ENCODE data around the gene KDSR. TPM values are rescaled to one million over a fixed set of nuclear protein-coding genes. Genes with fewer than 3 reads are reported as not detected.

Gene KDSR
- polyA plus RNA-seq, 3 donors, result 9.6 to 38.5 (median 29.9) TPM

- no peaks in the 10 kb centered on the region for H3K27me3 ChIP-seq (ENCODE audit: control insufficient read depth in 2 of 2, insufficient read depth in 2 of 2, low read length in 2 of 2)
Observed at GRCh38 chr18:63382843-63383242, 15.8 kb upstream of the KDSR start.

GRCh38 chr18:63379639-63379962 is 12.6 kb upstream of the KDSR start:
- no peak for DNase-seq
- peaks cover 7 to 16% (median 13%) of the 10 kb centered on the region in 7 donors for H3K9me3 Mint-ChIP-seq
- H3K9me3 ChIP-seq (replicated peaks in 1 of 2; ENCODE audit: control insufficient read depth in 1 of 2, insufficient read depth in 1 of 2, low read length in 2 of 2), result peaks cover 7 to 8% of the 10 kb centered on the region in 2 donors
- no peaks in the 10 kb centered on the region for H3K79me2 ChIP-seq (ENCODE audit: insufficient read depth, low read length)
- no peak overlapping the region for H3K4me2 ChIP-seq (replicated peaks; ENCODE audit: extremely low read depth, low read length, poor library complexity, severe bottlenecking)
- peaks cover 11 to 15% of the 10 kb centered on the region in 2 donors for H3K4me1 ChIP-seq (ENCODE audit: control insufficient read depth in 1 of 2, insufficient read depth in 2 of 2, low read length in 2 of 2)
- intact Hi-C loops (cut with micrococcal nuclease), result no loop called here
- H4K20me1 ChIP-seq (ENCODE audit: insufficient read depth, low read length), result no peaks in the 10 kb centered on the region
- peaks cover 24% of the 10 kb centered on the region for H3K4me1 Mint-ChIP-seq
- no peak overlapping the region for H3K27ac ChIP-seq (ENCODE audit: low read depth in 1 of 2, low read length in 2 of 2)
- H3K27me3 ChIP-seq (ENCODE audit: control insufficient read depth in 2 of 2, insufficient read depth in 2 of 2, low read length in 2 of 2), result no peaks in the 10 kb centered on the region
- H3K36me3 ChIP-seq (replicated peaks in 1 of 2; ENCODE audit: control insufficient read depth in 1 of 2, insufficient read depth in 2 of 2, low read length in 2 of 2), result no peaks in the 10 kb centered on the region
- H3K4me3 ChIP-seq (replicated peaks in 1 of 3; ENCODE audit: low read depth in 2 of 3, low read length in 3 of 3), result no peak overlapping the region
- no peak overlapping the region for H3K9ac ChIP-seq (ENCODE audit: insufficient read depth, low read length, poor library complexity, severe bottlenecking)
- no peak overlapping the region for H3K27ac Mint-ChIP-seq
- no peak overlapping the region for H2AFZ ChIP-seq (ENCODE audit: insufficient read depth, low read depth, low read length, poor library complexity, severe bottlenecking)
- TF ChIP-seq CTCF (IDR thresholded peaks at IDR 0.05), result no peak
- H3K36me3 Mint-ChIP-seq, result peaks cover 4 to 21% of the 10 kb centered on the region in 2 donors
- WGBS (ENCODE audit: insufficient coverage), result no CpG with 5 or more reads among the region's 2 CpGs
- H3K4me3 Mint-ChIP-seq, result no peak overlapping the region
- peaks cover 2 to 8% (median 7%) of the 10 kb centered on the region in 3 donors for H3K27me3 Mint-ChIP-seq (ENCODE audit: low read depth in 3 of 3)

More at GRCh38 chr18:63382843-63383242, 15.8 kb upstream of the KDSR start:
- Mint-ChIP-seq H3K9me3 (peaks cover 6 to 9% (median 7%) of the 10 kb centered on the region in 7 donors), H3K27me3 (ENCODE audit: low read depth in 3 of 3) (peaks cover 2 to 8% (median 5%) of the 10 kb centered on the region in 3 donors), H3K4me3 (no peak overlapping the region), H3K36me3 (peaks cover 14 to 40% of the 10 kb centered on the region in 2 donors), H3K4me1 (peaks cover 6% of the 10 kb centered on the region), H3K27ac (no peak overlapping the region)
- Histone ChIP-seq H4K20me1 (ENCODE audit: insufficient read depth, low read length) (no peaks in the 10 kb centered on the region), H3K36me3 (replicated peaks in 1 of 2; ENCODE audit: control insufficient read depth in 1 of 2, insufficient read depth in 2 of 2, low read length in 2 of 2) (peaks cover 0 to 16% of the 10 kb centered on the region in 2 donors), H3K27ac (ENCODE audit: low read depth in 1 of 2, low read length in 2 of 2) (no peak overlapping the region), H3K9me3 (replicated peaks in 1 of 2; ENCODE audit: control insufficient read depth in 1 of 2, insufficient read depth in 1 of 2, low read length in 2 of 2) (peaks cover 5 to 7% of the 10 kb centered on the region in 2 donors), H3K4me3 (replicated peaks in 1 of 3; ENCODE audit: low read depth in 2 of 3, low read length in 3 of 3) (no peak overlapping the region), H3K9ac (ENCODE audit: insufficient read depth, low read length, poor library complexity, severe bottlenecking) (no peak overlapping the region), H3K4me2 (replicated peaks; ENCODE audit: extremely low read depth, low read length, poor library complexity, severe bottlenecking) (no peak overlapping the region), H3K4me1 (ENCODE audit: control insufficient read depth in 1 of 2, insufficient read depth in 2 of 2, low read length in 2 of 2) (no peaks in the 10 kb centered on the region), H3K79me2 (ENCODE audit: insufficient read depth, low read length) (no peaks in the 10 kb centered on the region), H2AFZ (ENCODE audit: insufficient read depth, low read depth, low read length, poor library complexity, severe bottlenecking) (no peak overlapping the region)
- no peak for DNase-seq
- WGBS (ENCODE audit: insufficient coverage), result 81% methylated on average over 3 of the region's 3 CpGs
- intact Hi-C loops (cut with micrococcal nuclease), result no loop called here
- TF ChIP-seq CTCF (IDR thresholded peaks at IDR 0.05), result no peak

Measured in CD14-positive monocyte (primary cell).